ENCODE measurements around the gene APBA2. TPM values are rescaled to one million over a fixed set of nuclear protein-coding genes. Genes with fewer than 3 reads are reported as not detected.

The APBA2 gene
- total RNA-seq, 1 donor from 2014 or later: 5.3 TPM

GRCh38 chr15:29105151-29105854 is 219.5 kb downstream of the APBA2 start:
- FAIRE-seq (peak; percentile 13), DNase-seq (ENCODE audit: low read depth) (no peak)
- no peaks in the 10 kb centered on the region for H3K27me3 ChIP-seq (ENCODE audit: control insufficient read depth, insufficient read depth, low read length)
- H3K4me3 ChIP-seq (ENCODE audit: low read depth, low read length): no peak overlapping the region
- TF ChIP-seq CTCF (IDR thresholded peaks at IDR 0.05; ENCODE audit: insufficient read depth, low read length, severe bottlenecking): no peak
- H3K36me3 ChIP-seq (ENCODE audit: control insufficient read depth, insufficient read depth, low read length): no peaks in the 10 kb centered on the region

DNA sequence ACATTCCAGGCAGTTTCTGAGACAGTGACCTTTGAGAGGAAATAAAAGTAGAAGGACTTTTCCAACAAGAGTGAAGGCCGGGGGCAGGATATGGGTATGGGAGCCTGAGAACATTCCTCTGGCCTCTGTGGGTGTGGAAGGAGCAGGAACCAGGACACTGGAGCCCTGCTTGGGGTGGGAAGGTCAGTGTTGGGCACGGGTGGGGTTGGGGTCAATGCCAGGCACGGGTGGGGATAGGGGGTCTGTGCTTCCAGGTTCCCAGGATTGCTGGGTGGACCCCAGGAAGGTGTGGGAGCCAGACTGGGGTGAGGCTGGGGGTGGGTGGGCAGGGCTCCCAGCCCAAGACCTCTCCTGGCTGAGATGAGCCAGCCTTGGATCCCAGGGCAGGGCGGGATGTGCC is 220.3 kb downstream of the APBA2 start:
- DNase-seq (ENCODE audit: low read depth) (no peak), FAIRE-seq (no peak)
- no peaks in the 10 kb centered on the region for H3K36me3 ChIP-seq (ENCODE audit: control insufficient read depth, insufficient read depth, low read length)
- no peak overlapping the region for H3K4me3 ChIP-seq (ENCODE audit: low read depth, low read length)
- no peak for TF ChIP-seq CTCF (IDR thresholded peaks at IDR 0.05; ENCODE audit: insufficient read depth, low read length, severe bottlenecking)
- no peaks in the 10 kb centered on the region for H3K27me3 ChIP-seq (ENCODE audit: control insufficient read depth, insufficient read depth, low read length)

- no peak for FAIRE-seq
- no peak for TF ChIP-seq CTCF (IDR thresholded peaks at IDR 0.05; ENCODE audit: insufficient read depth, low read length, severe bottlenecking)
- no peak for DNase-seq (ENCODE audit: low read depth)
These were observed 220.9 kb downstream of the APBA2 start for GRCh38 chr15:29106551-29107290.

DNA sequence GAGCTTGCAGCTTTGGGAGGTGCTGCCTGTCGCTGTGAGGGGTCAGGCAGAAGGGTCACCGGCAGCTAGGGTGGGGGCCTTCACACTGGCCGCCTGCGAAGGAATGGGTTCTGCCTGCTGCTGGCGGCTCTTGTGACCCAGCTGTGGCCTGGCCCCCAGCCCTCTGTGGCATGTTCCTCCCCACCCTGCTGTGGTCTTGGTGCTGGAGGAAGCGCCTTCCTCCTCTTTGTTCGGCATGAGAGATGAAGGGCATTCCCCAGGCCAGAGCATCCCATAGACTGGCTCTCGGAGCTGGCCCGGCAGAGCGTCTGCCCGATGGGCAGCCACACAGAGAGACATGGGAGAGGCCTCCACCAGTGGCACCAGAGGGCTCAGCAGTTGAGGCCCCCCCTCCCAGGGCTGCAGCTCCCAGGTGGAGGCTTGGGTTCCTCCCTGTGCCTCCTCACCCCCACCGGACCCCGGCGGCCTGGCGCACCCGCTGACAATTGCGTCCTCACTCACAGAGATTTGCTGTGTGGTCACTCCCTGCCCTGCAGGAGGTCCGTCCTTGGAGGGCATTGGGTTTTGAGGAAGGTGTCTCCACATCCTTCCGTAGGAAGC is 221.6 kb downstream of the APBA2 start:
- no peak for TF ChIP-seq CTCF (IDR thresholded peaks at IDR 0.05; ENCODE audit: insufficient read depth, low read length, severe bottlenecking)

More at GRCh38 chr15:29106551-29107290, 220.9 kb downstream of the APBA2 start:
- no peaks in the 10 kb centered on the region for H3K36me3 ChIP-seq (ENCODE audit: control insufficient read depth, insufficient read depth, low read length)
- H3K27me3 ChIP-seq (ENCODE audit: control insufficient read depth, insufficient read depth, low read length): no peaks in the 10 kb centered on the region
- no peak overlapping the region for H3K4me3 ChIP-seq (ENCODE audit: low read depth, low read length)

GRCh38 chr15:29107971-29108645 is 222.3 kb downstream of the APBA2 start:
- DNase-seq (ENCODE audit: low read depth): no peak
- TF ChIP-seq CTCF (IDR thresholded peaks at IDR 0.05; ENCODE audit: insufficient read depth, low read length, severe bottlenecking): no peak
- no peak overlapping the region for H3K4me3 ChIP-seq (ENCODE audit: low read depth, low read length)
- no peaks in the 10 kb centered on the region for H3K27me3 ChIP-seq (ENCODE audit: control insufficient read depth, insufficient read depth, low read length)
- no peaks in the 10 kb centered on the region for H3K36me3 ChIP-seq (ENCODE audit: control insufficient read depth, insufficient read depth, low read length)
- FAIRE-seq: no peak

More for the DNA sequence above, 221.6 kb downstream of the APBA2 start:
- no peak for FAIRE-seq
- Histone ChIP-seq H3K36me3 (ENCODE audit: control insufficient read depth, insufficient read depth, low read length) (no peaks in the 10 kb centered on the region), H3K4me3 (ENCODE audit: low read depth, low read length) (no peak overlapping the region), H3K27me3 (ENCODE audit: control insufficient read depth, insufficient read depth, low read length) (no peaks in the 10 kb centered on the region)
- no peak for DNase-seq (ENCODE audit: low read depth)
